HG03378 (cell line): ENCODE results near the gene TPRX2.
"Not testable (repeated sequence)": the region's sequence is repeated elsewhere in the genome, so short reads cannot be mapped to it uniquely, and the experiment has no call there.

Experiments
- ATAC-seq: cut with Tn5 transposase; IDR thresholded peaks from one replicate; pipeline ENCODE4 v1.9.1; 2021; ENCODE audit warnings: mild to moderate bottlenecking, moderate library complexity; ENCODE audit not compliant: unreplicated experiment

The TPRX2 gene

DNA sequence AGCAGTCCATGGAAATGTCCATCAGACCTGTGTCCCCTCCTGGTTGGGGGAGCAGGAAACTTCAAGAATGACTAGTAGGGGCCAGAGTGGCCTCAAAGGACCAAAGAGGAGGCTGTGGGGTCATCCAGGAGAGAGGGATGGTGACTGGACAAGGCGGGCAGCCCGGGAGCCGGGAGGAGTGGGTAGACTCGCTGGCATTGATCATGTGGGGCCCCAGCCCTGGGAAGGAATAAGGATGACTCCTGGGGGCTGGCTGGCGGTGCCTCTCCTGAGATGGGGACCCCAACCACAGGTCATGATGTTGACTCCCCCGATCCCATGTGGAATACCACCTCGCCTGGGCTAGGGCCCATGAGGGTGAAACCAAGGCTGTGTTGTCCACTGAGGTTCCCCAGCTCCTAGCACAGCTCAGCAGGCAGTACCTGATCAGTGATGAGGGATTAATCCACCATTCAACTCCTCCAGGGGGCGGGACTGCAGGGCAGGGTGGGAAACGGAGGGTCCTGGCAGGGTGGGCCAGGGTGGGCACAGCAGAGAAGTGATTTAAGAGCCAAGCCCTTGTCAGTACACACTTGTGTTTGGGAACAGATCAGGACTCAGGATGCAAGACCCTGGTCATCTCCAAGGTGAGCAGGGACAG, at the start of gene TPRX2:
TPRX2 (plus strand) TSS at position 590 of the 640 bp plus-strand sequence; CDS start at position 602, 12 bp downstream.
- ATAC-seq: not testable (repeated sequence)

DNA sequence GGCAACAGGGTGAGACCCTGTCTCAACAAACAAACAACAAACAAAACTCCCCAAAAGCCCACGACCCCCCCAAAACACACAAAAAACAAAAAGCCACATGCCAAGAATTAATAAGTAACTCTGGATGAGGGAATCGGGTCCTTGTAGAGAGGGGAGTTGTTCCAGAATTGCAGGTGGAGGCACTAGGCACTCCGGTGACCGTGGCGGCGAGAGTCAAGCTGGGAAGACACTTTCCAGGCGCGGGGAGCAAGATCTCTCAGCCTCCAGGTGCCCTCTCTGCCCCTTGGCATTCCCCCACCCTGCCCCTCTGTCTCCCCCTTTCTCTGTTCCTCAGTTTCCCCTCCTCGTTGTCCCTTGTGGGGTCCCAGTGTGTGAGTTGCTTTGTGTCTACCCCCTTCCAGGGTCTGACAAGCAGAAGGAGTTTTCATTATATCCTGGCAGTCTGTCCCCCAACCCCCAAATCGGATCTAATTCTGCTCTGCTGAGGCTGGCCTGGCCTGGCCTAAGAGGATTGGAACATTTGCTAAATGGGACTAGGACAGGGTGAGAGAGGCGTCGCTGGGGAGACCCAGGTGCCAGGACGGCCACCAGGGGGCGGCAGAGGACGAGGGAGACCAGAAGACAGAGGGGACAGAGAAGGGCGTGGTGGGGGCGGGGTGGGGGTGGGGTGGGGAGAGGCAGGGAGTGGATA, 45.6 kb upstream of the TPRX2 start:
- no peak for ATAC-seq

DNA sequence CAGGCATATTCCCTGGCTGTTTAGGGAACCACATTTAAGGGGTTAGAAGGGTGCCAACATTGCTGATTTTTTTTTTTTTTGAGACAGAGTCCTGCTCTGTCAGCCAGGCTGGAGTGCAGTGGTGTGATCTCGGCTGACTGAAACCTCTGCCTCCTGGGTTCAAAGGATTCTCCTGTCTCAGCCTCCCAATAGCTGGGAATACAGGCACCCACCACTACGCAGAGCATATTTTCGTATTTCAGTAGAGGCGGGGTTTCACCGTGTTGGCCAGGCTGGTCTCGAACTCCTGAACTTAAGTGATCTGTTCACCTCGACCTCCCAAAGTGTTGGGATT, 45.1 kb upstream of the TPRX2 start:
- no peak for ATAC-seq

- ATAC-seq: not testable (repeated sequence)
These were observed 42.8 kb upstream of the TPRX2 start for GRCh38 chr19:47816270-47816669.

GRCh38 chr19:47818221-47818620, 40.8 kb upstream of the TPRX2 start:
- ATAC-seq: not testable (repeated sequence)

DNA sequence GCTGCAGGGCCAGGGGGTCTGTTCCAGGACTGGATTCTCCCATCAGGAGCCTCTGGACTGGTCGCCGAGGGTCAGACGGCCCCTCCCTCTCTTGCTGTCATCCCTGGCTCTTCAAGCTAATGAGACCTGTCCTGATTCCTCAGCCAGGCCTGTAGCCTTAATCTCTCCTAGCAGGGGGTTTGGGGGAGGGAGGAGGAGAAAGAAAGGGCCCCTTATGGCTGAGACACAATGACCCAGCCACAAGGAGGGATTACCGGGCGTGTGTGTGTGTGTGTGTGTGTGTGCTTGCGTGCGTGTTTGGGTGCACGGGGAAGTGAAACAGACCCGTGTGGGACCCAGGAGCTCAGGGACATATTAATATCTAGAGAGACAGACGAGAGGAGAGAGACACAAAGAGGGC, 39.2 kb upstream of the TPRX2 start:
- no peak for ATAC-seq

DNA sequence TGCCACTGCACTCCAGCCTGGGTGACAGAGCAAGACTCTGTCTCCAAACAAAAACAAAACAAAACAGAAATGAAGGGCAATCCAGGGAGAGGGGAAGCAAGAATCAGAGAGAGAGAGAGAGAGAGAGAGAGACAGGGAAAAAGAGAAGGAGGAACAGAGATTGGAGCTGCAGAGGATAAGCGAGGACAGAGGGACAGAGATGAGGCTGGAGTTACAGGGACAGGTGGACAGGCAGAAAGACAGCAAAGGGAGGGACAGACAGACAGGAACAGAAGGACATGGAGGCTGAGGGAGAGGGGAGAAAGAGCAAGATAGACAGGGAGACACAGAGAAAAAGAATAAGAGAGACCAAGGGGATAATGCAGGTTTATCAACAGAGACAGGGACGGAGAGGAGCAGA, 38.6 kb upstream of the TPRX2 start:
- ATAC-seq: no peak

GRCh38 chr19:47821460-47822020, 37.5 kb upstream of the TPRX2 start, which contains the start of gene CRX:
Gene CRX (plus strand): TSS chr19:47821937. CDS start chr19:47834444, 12,507 bp downstream.
- ATAC-seq: no peak

- ATAC-seq: no peak
These were observed 34.6 kb upstream of the TPRX2 start for GRCh38 chr19:47824396-47824795.

DNA sequence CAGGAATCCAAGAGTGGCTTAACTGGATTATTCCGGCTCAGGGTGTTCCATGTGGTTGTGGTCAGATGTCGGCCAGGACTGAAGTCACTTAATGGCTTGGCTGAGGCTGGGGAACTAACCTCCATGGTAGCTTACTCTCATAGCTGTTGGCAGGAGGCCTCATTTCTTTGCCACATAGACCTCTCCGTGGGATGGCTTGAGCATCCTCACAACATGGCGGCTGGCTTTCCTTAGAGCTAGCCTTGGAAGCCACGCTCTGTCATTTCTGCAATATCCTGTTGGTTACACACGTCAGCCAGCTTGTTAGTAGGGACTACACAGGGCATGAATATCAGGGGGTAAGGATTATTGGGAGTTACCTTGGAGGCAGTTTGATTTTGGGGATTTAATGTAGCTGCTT, 32.2 kb upstream of the TPRX2 start:
- ATAC-seq: no peak

DNA sequence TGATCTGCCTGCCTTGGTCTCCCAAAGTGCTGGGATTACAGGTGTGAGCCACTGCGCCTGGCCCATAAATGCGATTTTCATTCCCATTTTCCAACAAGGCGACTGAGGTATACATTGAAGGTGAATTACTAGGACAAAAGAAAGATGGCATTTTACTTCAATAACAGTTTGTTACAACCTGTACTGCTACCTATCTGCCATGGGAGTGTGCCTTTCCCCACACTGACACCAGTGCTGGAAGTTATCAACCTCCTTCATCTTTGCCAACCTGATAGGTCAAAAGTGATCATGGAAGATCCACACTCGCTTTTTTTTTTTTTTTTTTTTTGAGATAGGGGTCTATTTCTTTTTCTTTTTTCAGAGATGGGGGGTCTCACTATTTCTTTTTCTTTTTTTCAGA, 26.3 kb upstream of the TPRX2 start:
- ATAC-seq: no peak

DNA sequence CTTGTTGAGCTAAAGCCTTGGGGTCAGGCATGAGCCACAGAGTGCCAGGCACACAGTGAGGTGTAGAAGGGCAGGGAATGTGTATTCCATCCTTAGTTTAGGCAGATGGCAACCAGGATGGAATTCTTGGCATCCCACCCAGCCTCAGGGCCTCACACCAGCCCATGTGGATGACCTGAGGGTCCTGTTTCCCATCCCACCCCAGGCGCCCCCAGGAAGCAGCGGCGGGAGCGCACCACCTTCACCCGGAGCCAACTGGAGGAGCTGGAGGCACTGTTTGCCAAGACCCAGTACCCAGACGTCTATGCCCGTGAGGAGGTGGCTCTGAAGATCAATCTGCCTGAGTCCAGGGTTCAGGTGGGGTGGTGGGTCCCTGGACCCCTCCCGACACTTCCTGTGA, 23.0 kb upstream of the TPRX2 start:
- ATAC-seq: no peak

DNA sequence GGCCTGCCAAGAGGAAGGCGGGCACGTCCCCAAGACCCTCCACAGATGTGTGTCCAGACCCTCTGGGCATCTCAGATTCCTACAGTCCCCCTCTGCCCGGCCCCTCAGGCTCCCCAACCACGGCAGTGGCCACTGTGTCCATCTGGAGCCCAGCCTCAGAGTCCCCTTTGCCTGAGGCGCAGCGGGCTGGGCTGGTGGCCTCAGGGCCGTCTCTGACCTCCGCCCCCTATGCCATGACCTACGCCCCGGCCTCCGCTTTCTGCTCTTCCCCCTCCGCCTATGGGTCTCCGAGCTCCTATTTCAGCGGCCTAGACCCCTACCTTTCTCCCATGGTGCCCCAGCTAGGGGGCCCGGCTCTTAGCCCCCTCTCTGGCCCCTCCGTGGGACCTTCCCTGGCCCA, 19.6 kb upstream of the TPRX2 start:
- ATAC-seq: no peak

DNA sequence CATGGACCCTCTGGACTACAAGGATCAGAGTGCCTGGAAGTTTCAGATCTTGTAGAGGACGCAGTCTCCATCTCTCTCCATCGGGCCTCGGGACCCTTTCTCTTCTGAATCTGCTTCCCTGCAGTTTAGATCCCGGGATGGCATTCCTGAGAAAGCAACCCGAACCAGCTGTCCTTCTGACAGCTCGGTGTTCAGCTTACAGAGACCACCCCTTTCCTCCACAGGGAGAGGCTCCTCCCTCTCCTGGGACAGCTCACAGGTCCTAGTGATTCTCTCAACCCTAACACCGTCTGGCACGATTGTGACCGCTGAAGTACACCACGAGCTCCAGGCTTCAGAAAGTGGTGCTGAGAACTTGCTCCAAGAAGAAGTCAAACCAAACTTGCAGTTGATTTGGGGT, 19.1 kb upstream of the TPRX2 start:
- ATAC-seq: no peak

DNA sequence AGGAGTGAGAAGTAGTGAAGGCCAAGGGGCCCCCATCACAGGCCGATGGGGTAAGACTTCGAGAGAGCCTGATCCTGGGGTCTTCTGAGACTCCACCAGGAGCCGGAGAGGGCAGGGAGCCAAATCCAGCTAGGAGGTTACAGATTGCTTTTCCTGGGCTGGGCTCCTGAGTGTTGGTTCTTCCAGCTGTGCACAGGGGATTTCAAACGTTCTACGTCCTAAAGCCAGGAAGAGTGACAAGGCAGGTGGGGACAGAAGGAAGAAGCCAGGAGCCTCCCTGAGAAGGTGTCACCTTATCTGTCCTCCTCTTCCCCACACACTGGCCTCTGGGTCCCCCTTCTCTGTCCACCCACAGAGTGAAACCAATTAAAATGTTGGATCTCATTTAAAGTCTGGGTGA, 16.1 kb upstream of the TPRX2 start:
- ATAC-seq: no peak

DNA sequence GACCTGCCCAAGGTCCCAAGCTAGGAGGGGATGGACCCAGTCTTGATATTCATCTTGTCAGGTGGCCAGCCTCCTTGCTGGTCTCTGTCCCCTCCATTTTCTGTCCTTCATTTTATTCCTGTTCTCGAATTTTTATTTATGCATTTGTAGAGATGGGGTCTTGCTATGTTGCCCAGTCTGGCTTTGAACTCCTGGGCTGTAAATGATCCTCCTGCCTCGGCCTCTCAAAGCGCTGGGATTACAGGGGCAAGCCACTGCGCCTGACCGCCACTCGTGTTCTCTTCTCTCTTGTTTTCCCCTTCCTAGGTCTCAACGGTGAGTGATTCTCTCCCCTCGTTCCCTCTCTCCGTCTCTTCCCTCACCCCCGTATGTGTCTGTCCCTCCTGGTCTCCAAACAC, 10.6 kb upstream of the TPRX2 start:
- no peak for ATAC-seq

DNA sequence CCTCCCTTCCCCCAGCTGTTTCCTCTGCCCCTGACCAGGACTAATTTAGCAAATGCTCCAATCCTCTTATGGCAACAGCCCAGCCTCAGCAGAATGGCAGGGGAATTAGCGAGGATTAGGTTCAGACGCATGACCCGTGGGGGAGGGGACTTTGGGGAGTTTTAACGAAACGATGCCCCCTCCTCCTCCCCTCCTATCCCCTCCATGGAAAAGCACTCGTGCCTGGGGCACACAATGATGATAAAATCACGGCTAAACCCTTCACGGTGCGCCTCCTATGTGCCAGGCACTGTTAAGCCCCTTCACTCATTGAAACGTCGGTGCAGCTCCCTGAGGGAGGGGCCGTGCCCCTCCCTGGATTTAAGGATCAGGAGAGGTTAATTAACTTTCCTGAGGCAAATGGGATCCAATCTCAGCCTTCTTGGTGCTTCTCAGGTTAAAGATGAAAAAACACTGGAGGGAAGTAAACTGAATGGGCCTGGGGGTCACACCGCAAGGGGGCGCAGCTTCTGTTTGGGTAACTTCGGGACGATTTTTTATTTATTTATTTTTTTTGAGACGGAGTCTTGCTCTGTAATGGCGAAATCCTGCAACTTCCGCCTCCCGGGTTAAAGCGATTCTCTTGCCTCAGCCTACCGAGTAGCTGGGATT, 10.1 kb upstream of the TPRX2 start:
- no peak for ATAC-seq

DNA sequence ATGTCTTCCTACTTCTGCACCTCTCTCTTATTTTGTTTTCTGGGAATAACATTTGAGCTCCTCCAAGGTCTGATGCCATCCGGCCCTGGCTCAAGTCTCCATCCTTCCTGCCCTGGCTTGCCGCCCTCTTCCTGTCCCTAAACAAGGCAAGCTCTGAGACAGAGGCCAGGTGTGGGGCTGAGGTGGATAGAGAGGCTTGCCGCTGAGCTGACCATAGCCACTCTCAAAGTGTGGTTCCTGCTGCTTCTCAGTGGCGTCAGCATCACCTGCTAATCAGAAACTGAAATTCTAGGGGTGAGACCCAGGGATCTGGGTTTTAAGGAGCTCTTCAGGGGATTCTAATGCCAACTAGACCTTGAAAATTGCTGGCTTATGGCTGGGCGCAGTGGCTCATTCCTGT, 6.0 kb upstream of the TPRX2 start:
- no peak for ATAC-seq

- ATAC-seq: no peak
These were observed 4.6 kb upstream of the TPRX2 start for GRCh38 chr19:47854459-47854858.

GRCh38 chr19:47858231-47858630, 804 bp upstream of the TPRX2 start:
- ATAC-seq: not testable (repeated sequence)

DNA sequence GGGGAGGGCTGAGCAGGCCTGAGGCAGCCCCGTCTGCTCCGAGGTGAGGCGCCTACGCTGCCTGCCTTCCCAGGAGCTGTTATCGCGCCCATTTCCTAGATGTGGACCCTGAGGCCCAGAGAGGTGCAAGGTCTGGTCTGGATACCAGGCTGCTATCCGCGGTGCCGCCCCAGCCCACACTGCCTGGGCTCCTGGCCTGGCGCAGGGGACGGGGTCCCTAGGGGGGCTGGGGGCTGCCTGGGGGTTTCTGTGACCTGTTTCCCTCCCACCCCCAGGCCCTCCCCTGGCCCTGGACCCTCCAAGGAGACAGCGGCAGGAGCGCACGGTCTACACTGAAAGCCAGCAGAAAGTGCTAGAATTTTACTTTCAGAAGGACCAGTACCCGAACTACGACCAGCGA, 803 bp downstream of the TPRX2 start:
- not testable (repeated sequence) for ATAC-seq
